HCT116 (cell line): Measurements from ENCODE around the gene KCNK3. TPM values are rescaled to one million over a fixed set of nuclear protein-coding genes. Genes with fewer than 3 reads are reported as not detected.

Experiments
- ATAC-seq: fragments of 200-7000 bp; cut with Tn5 transposase; 2 replicates; pipeline ENCODE4 v1.9.1; 2020; ENCODE audit warnings: mild to moderate bottlenecking, moderate library complexity
- BruUV-seq: library from RNA; stranded (reverse); fragments of 400-500 nt; replicated peaks from 2 replicates; lab custom pipeline; 2021; lab: Mats Ljungman, UMichigan
- CTCF ChIA-PET: fragments of 300-600 bp; sonication (Branson Sonifier 250); formaldehyde crosslinking; loops from one replicate; lab custom pipeline; 2021; ENCODE audit warnings: antibody characterized with exemption; lab: Charles Lee
- POLR2A ChIA-PET: fragments of 300-600, 350-600 bp; sonication (Branson Sonifier 250); formaldehyde crosslinking; loops from one replicate; lab custom pipeline; 2021; ENCODE audit warnings: antibody characterized with exemption; lab: Charles Lee
- RAD21 ChIA-PET, 2 experiments: fragments of 300-600 bp; sonication (Branson Sonifier 250); formaldehyde crosslinking; loops; one replicate each; lab custom pipeline; 2023; ENCODE audit warnings: low total read pairs in 2 of 2; ENCODE audit not compliant: uncharacterized antibody in 2 of 2, unreplicated experiment in 2 of 2, low non-redundant PET in 1 of 2; lab: Charles Lee
- DNase-seq: peaks from one replicate; pipeline ENCODE4 v3.0.0-alpha.2; 2010; ENCODE audit warnings: low read depth, low spot score
- H2AFZ ChIP-seq: fragments of 200-600 bp; shearing (Covaris generic), sonication (generic); 2 replicates; pipeline ENCODE4 v1.6.1; 2017; ENCODE audit warnings: low read depth, mixed run types, mixed read lengths, antibody characterized with exemption, low read length; ENCODE audit not compliant: poor library complexity, severe bottlenecking
- H3K27ac ChIP-seq: 2 replicates; pipeline ENCODE4 v1.5.1; 2012; ENCODE audit warnings: low read depth, low read length
- H3K27me3 ChIP-seq: fragments of 200-600 bp; sonication (generic); 2 replicates; pipeline ENCODE4 v1.6.1; 2016; ENCODE audit warnings: mixed run types, low read length, mixed read lengths; ENCODE audit not compliant: insufficient read depth
- H3K36me3 ChIP-seq, 2 experiments: fragments of 200-500 bp in 1 of 2; fragments of 200-600 bp in 1 of 2; sonication (Bioruptor generic) in 1 of 2; sonication (generic) in 1 of 2; 2 replicates each; pipeline versions ENCODE4 v1.5.1 to v1.6.1; 2014 to 2016; ENCODE audit warnings: low read length in 2 of 2, inconsistent platforms in 1 of 2, mixed read lengths in 1 of 2, mixed run types in 1 of 2; ENCODE audit not compliant: insufficient read depth in 2 of 2, control insufficient read depth in 1 of 2
- H3K4me1 ChIP-seq, 2 experiments: fragments of 200-600 bp in 1 of 2; sonication (generic) in 1 of 2; 2 replicates each; pipeline versions ENCODE4 v1.5.1 to v1.6.1; 2012 to 2017; ENCODE audit warnings: low read length in 2 of 2, inconsistent platforms in 1 of 2, mild to moderate bottlenecking in 1 of 2, mixed read lengths in 1 of 2, mixed run types in 1 of 2, moderate library complexity in 1 of 2; ENCODE audit not compliant: insufficient read depth in 2 of 2, control insufficient read depth in 1 of 2
- H3K4me2 ChIP-seq: fragments of 200-600 bp; sonication (generic); 2 replicates; pipeline ENCODE4 v1.6.1; 2017; ENCODE audit warnings: mixed run types, low read length, mixed read lengths
- H3K4me3 ChIP-seq, 2 experiments: fragments of 200-600 bp in 1 of 2; sonication (generic) in 1 of 2; replicated peaks in 1 of 2; 2 replicates each; pipeline ENCODE4 v1.5.1; 2011 to 2016; ENCODE audit warnings: low read length in 2 of 2, control low read depth in 1 of 2, low read depth in 1 of 2, mild to moderate bottlenecking in 1 of 2, mixed read lengths in 1 of 2, mixed run types in 1 of 2
- H3K79me2 ChIP-seq: fragments of 200-600 bp; sonication (generic); 2 replicates; pipeline ENCODE4 v1.6.1; 2017; ENCODE audit warnings: mild to moderate bottlenecking, mixed run types, low read length, moderate library complexity, mixed read lengths; ENCODE audit not compliant: insufficient read depth
- H3K9ac ChIP-seq: fragments of 200-600 bp; sonication (generic); 2 replicates; pipeline ENCODE4 v1.6.1; 2016; ENCODE audit warnings: low read length, mixed read lengths
- H3K9me2 ChIP-seq: fragments of 200-600 bp; sonication (generic), shearing (Covaris generic); 2 replicates; pipeline ENCODE4 v1.6.1; 2017; ENCODE audit warnings: mixed run types, mild to moderate bottlenecking, moderate library complexity; ENCODE audit not compliant: insufficient read depth
- H3K9me3 ChIP-seq, 2 experiments: fragments of 200-500 bp in 1 of 2; fragments of 200-600 bp in 1 of 2; sonication (Bioruptor generic) in 1 of 2; sonication (generic) in 1 of 2; 2 replicates each; pipeline ENCODE4 v1.6.1; 2014 to 2017; ENCODE audit warnings: low read length in 2 of 2, mixed read lengths in 2 of 2, inconsistent platforms in 1 of 2, low read depth in 1 of 2, mild to moderate bottlenecking in 1 of 2, mixed run types in 1 of 2, moderate library complexity in 1 of 2; ENCODE audit not compliant: control insufficient read depth in 1 of 2, insufficient read depth in 1 of 2
- H4K20me1 ChIP-seq: fragments of 200-600 bp; sonication (generic), shearing (Covaris generic); 2 replicates; pipeline ENCODE4 v1.6.1; 2017; ENCODE audit warnings: mixed run types, mild to moderate bottlenecking, moderate library complexity; ENCODE audit not compliant: insufficient read depth
- CEBPB ChIP-seq: IDR thresholded peaks from 2 replicates; pipeline ENCODE4 v1.6.1; 2012; ENCODE audit warnings: low read depth
- ELF1 ChIP-seq: IDR thresholded peaks from 2 replicates; pipeline ENCODE4 v1.6.1; 2012; ENCODE audit warnings: low read depth, borderline replicate concordance
- FOSL1 ChIP-seq: IDR thresholded peaks from 2 replicates; pipeline ENCODE4 v1.6.1; 2012; ENCODE audit warnings: low read depth
- POLR2A ChIP-seq: IDR thresholded peaks from 2 replicates; pipeline ENCODE4 v1.7.0; 2011; ENCODE audit warnings: borderline replicate concordance; ENCODE audit not compliant: insufficient read depth, insufficient read length; ENCODE audit errors: extremely low read depth
- POLR2AphosphoS5 ChIP-seq: IDR thresholded peaks from 2 replicates; pipeline ENCODE4 v1.6.1; 2011; ENCODE audit warnings: mild to moderate bottlenecking, low read depth, low read length, moderate library complexity
- SP1 ChIP-seq: IDR thresholded peaks from 2 replicates; pipeline ENCODE4 v1.6.1; 2012; ENCODE audit warnings: low read depth
- ZFX ChIP-seq: fragments of 450-650 bp; IDR thresholded peaks from 2 replicates; pipeline ENCODE4 v1.6.1; 2017
- intact Hi-C: fragments of 100-400 bp; cut with micrococcal nuclease; formaldehyde crosslinking; loops from 2 replicates; pipeline ENCODE4 v1.10.0; 2022
- total RNA-seq: library from RNA; stranded (reverse); gene quantifications from one replicate; pipeline ENCODE4 v1.2.1, GENCODE V29; 2021; ENCODE audit not compliant: unreplicated experiment
- TF ChIP-seq, protein P1 (sequence below): IDR thresholded peaks from 2 replicates; pipeline ENCODE4 v1.6.1; 2011; ENCODE audit warnings: mild to moderate bottlenecking, low read length, moderate library complexity; ENCODE audit not compliant: insufficient replicate concordance; ENCODE audit errors: extremely low read depth

Gene KCNK3
- total RNA-seq, 1 experiment from 2014 or later: 0.71 TPM

- CTCF ChIA-PET: no interaction called here
- no peaks in the 10 kb centered on the region for H4K20me1 ChIP-seq
Observed at GRCh38 chr2:26764078-26764887, 71.8 kb downstream of the KCNK3 start, which contains the start of gene SLC35F6. TSS of gene SLC35F6 (plus strand) at chr2:26764284. CDS start at chr2:26764350, 66 bp downstream.

More at GRCh38 chr2:26764078-26764887, 71.8 kb downstream of the KCNK3 start, which contains the start of gene SLC35F6:
- peaks cover 50 to 63% of the 10 kb centered on the region in 2 experiments for H3K4me1 ChIP-seq
- ATAC-seq: peak; percentile 68
- no peak within 1 kb of the TSS for H2AFZ ChIP-seq
- POLR2A ChIA-PET: interaction anchor here (0.7 to 1.2 kb wide), 2 partner anchors 9 to 928 kb away, joined by 3 read pairs; no protein-coding TSS in a partner anchor
- TF ChIP-seq POLR2A (peak; percentile 70), FOSL1 (no peak), ELF1 (no peak), POLR2AphosphoS5 (peak; percentile 85), CEBPB (no peak), ZFX (peak; percentile 87), SP1 (no peak)
- TF ChIP-seq, protein P1, sequence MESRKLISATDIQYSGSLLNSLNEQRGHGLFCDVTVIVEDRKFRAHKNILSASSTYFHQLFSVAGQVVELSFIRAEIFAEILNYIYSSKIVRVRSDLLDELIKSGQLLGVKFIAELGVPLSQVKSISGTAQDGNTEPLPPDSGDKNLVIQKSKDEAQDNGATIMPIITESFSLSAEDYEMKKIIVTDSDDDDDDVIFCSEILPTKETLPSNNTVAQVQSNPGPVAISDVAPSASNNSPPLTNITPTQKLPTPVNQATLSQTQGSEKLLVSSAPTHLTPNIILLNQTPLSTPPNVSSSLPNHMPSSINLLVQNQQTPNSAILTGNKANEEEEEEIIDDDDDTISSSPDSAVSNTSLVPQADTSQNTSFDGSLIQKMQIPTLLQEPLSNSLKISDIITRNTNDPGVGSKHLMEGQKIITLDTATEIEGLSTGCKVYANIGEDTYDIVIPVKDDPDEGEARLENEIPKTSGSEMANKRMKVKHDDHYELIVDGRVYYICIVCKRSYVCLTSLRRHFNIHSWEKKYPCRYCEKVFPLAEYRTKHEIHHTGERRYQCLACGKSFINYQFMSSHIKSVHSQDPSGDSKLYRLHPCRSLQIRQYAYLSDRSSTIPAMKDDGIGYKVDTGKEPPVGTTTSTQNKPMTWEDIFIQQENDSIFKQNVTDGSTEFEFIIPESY: no peak
- H3K4me2 ChIP-seq: peak within 1 kb of the TSS; percentile 99
- H3K79me2 ChIP-seq: peaks cover 45% of the 10 kb centered on the region
- peak within 1 kb of the TSS; percentile 90 for H3K9ac ChIP-seq
- no peak for DNase-seq
- RAD21 ChIA-PET: no interaction called here
- H3K27ac ChIP-seq: peak within 1 kb of the TSS; percentile 59
- no peaks in the 10 kb centered on the region for H3K9me2 ChIP-seq
- no peaks in the 10 kb centered on the region for H3K27me3 ChIP-seq
- H3K36me3 ChIP-seq: no peaks in the 10 kb centered on the region
- H3K9me3 ChIP-seq: no peaks in the 10 kb centered on the region
- H3K4me3 ChIP-seq: peak within 1 kb of the TSS; percentile 96 to 98
- BruUV-seq: TSS peak; percentile 51
- intact Hi-C loops: no loop called here
